Stimulated activated CD8-positive, alpha-beta memory T cell treated with anti-CD3 and anti-CD28 coated beads, Interleukin-15, amount 100 ng/mL, for 24 hours (primary cell): ENCODE data around the gene S100P.
"Not testable (repeated sequence)": the region's sequence is repeated elsewhere in the genome, so short reads cannot be mapped to it uniquely, and the experiment has no call there.

Source experiments
- DNase-seq: peaks from one replicate; pipeline ENCODE4 v3.0.0-alpha.2; 2020; ENCODE audit warnings: low read depth

S100P gene

DNA sequence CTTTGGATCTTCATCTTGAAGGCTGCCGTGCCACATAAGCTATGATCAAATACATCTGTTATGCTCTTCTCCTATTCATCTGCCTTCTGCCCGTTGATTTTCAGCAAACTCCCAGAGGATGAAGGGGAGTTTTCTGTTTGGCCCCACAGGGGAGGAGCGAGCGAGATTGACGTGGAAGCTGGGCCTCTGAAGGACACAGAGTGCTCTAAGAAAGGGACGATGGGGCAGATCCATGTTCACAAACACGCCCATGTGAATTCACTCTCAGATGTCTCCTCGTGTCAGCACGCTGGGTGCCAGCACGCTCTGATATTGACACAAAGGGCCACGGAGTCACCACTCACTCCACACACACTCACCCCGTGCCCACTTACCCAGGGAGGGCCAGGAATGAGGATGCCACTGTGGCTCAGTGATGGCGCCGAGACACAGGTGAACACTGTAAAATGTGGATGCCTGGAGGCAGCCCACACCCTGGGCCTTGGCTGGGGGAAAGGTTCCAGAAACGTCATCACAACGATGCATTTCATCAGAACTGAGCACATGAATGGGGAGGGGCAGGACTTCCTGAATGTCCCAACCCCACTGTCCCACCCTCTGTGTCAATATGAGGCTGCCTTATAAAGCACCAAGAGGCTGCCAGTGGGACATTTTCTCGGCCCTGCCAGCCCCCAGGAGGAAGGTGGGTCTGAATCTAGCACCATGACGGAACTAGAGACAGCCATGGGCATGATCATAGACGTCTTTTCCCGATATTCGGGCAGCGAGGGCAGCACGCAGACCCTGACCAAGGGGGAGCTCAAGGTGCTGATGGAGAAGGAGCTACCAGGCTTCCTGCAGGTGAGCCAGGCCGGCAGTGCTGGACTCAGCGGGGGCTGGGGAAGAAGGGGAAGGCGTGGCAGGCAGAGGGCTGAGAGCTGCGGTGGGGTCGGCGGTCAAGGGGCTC lies at the start of gene S100P:
Gene S100P, plus strand, starts transcription at position 648 of the 946 bp plus-strand sequence. Its CDS starts 55 bp downstream, at position 703.
- no peak for DNase-seq

DNA sequence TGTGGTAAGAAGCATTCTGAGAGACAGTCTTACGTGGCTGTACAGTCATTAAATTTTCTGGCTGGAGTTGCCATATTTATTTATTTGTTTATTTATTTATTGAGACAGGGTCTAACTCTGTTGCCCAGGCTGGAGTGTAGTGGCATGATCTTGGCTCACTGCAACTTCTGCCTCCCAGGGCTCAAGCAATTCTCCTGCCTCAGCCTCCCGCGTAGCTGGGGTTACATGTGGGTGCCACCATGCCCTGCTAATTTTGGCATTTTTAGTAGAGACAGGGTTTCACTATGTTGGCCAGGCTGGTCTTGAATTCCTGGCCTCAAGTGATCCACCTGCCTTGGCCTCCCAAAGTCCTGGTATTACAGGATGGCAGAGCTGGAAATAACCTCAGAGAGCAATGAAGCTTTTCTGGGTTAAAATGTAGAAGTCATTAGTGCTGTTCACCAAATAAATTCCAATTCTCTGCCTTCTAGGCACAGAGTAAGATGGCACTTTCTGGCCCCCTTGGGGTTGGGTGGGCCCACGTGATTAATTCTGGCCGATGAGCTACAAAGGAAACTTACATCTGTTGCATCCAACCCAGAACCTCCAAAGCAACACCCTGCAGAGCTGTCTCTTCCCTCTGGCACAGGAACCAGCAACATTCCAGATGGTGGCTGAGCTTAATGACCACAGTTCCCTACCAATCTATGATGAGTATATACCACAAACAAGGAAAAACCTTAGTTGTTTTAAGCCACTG lies 48.7 kb upstream of the S100P start:
- no peak for DNase-seq

DNA sequence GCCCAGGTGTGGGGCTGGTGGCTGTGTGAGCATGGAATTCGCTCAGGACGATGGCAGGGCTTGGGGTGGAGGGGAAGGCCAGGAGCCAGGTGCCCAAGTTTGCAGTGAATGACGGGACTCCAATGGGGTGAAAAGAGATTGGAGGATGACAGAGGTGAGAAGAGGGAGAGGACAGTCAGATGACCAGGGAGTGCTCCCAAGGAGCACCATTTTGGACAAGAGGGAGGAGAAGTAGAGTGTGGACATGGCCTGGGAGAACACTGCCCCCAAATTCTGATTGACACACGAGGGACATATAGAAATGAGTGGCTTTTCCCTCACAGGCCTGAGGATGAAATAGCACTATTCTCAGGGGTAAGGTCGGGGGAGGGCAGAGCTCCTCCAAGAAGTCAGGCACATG lies 46.5 kb upstream of the S100P start:
- DNase-seq, result no peak

DNA sequence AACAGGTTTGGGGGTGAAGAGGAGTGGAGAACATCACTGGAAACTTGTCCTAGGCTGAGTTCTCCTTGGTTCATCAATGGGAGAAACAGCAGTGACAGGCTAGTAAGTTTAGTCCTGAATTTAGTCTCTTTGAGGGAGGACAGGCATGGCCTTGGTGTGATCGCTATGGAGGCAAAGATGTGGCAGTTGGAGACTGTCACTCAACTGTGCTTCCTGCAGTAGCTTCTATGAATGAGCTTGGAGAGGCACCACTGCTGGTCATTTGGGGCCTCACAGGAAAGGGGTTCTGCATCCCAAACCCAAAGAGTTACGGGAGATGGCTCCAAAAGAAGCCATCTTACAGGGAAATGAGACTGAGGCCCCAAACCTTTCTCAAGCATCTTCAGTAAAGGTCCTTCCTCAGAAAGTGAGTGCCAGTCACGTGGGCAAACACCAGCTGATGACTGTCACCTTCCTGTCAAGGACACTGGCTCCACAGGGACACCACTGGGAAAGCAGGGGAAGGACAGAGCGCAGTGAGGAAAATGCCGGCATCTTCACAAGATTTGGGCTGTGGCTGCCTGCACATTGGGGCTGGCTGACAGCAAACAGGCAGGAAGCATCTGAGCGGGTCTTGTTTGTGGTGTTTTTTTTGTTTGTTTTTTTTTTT lies 46.0 kb upstream of the S100P start:
- DNase-seq, result no peak

DNA sequence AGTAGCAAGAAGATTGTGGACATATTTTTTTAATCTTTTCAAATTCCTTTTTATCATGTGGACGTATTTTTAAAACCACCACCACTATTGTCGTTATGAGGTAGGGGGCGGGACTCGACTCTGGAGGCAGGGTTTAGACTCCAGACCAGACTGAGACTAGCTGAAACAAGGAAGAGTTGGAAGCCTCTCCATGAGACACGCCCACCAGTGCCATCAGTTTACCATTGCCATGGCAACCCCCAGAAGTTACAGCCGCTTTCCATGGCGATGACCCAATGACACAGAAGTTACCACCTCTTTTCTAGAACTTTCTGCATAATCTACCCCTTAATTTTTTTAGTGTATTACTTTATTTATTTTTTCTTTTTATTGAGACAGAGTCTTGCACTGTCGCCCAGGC lies 44.5 kb upstream of the S100P start:
- no peak for DNase-seq

DNA sequence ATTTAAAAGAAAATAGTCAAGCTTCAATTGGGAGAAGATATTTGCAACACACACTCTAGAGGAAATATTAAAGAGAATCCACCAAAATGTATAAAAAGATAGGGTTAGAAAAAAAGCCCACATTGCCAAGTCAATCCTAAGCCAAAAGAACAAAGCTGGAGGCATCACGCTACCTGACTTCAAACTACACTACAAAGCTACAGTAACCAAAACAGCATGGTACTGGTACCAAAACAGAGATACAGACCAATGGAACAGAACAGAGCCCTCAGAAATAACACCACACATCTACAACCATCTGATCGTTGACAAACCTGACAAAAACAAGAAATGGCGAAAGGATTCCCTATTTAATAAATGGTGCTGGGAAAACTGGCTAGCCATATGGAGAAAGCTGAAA lies 39.5 kb upstream of the S100P start:
- not testable (repeated sequence) for DNase-seq

DNA sequence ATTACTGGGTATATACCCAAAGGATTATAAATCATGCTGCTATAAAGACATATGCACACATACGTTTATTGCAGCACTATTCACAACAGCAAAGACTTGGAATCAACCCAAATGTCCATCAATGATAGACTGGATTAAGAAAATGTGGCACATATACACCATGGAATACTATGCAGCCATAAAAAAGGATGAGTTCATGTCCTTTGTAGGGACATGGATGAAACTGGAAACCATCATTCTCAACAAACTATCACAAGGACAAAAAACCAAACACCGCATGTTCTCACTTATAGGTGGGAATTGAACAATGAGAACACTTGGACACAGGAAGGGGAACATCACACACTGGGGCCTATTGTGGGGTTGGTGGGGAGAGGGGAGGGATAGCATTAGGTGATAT lies 38.4 kb upstream of the S100P start:
- not testable (repeated sequence) for DNase-seq

DNA sequence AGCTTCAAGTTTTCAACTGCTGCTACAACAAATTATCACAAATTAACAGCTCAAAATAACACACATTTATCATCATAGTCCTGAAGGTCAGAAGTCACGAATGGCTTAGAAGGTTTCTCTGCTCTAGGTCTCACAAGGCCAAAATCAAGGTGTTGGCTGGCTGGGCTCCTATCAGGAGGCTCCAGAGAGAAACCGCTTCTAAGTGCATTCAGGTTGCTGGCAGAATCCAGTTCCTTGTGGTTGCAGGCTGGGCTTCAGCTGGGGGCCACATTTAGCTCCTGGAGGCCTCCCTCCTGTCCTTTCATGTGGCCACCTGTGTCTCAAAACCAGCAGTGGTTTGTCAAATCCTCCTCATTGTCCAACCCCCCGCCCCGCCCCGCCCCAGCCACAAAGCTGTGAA lies 37.8 kb upstream of the S100P start:
- no peak for DNase-seq

DNA sequence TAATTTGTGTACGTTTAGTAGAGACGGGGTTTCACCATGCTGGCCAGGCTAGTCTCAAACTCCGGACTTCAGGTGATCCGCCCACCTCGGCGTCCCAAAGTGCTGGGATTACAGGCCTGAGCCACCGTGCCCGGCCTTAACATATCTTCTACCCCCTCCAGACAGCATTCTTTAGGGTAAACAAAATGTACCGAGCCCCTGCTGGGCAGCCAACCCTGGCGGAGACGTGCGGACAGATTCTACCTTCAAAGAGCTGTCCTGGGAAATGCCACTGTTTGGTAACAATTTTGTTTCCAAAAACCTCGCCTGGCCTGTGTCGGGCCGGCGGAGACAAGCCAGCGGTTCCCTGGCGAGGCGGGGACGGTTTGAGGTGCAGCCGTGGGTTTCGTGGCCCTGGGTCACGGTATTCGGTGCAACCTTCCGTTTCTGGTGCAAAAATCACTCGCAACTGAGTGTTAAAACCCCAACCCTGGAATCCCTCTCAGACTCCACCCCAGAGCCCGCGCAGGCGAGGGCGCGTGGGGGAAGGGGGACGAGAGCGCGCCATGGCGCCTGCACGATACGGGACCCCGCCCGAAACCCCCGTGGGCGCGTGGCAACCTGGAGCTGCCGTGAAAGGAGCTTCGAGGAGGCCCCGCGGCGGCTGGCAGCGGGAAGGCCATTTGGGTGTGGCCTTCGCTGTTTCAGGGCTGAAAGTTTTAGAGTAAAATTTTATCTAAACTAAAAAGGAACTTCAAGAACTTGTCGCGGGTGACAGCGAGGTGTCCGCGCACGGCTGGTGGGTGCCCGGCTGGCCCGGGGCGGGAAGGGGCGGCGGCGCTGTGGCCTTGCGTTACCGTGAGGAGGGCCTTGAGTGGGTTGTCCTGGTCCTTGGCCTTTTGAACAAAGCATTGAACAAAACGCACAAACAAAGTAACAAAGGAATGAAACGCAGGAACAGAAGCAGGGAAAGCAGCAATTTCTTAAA lies 36.2 kb upstream of the S100P start:
- DNase-seq, result no peak

DNA sequence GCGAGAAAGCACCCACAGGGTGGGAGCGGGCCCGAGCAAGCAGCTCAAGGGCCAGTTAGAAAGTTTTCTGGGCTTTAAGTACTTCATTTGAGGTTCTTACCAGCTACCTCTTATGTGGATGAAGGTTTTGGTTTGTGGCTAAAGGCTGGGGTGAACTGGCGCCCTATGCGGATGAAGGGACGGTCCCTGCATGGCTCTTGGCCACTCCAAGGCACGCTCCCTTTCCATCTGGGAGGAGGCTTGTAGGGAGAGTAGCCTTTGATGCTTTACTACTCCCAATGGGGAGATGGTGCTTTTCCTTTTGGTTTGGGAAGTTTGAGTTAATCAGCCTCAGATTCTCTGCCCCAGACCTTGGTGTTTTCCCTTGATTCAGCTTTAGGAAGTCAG lies 35.5 kb upstream of the S100P start:
- no peak for DNase-seq

DNA sequence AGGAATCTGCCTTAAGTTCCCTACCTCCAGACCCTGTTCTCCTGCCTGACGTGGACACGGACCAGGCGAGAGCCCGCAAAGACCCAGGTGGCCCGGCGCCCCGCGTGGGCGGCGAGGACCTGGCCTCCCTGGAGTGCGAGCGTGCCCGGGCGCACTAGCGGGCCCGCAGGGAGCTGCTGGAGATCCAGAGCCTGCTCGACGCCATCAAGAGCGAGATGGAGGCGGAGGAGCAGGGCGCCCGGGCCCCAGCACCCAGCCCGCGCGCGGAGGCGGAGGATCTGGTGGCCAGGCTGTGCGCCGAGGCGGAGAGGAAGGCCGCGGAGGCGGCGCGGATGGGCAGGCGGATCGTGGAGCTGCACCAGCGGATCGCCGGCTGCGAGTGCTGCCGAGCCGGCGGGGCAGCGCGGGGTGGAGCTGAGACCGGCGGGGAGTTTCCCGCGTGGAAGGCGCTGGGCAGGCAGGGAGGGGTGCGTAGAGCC lies 35.0 kb upstream of the S100P start:
- no peak for DNase-seq

DNA sequence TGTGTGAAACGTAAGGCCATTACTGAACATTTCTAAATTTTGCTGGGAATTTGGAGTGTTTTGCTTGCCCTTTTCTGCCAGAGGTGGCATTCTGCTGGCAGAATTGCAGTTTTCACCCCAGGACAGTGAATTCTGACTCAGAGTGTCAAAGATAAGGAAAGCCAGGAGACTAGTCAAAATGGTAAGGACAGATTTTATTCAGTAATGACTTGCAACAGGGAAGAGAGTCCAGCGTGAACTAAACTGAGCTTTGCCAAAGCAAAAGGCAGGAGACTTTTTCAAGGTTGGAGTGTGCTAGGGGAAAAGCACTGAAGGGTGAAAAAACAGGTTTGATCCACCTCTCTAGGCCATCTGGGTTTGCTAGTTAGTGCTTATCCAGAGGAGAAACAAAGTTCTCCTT lies 33.8 kb upstream of the S100P start:
- no peak for DNase-seq

DNA sequence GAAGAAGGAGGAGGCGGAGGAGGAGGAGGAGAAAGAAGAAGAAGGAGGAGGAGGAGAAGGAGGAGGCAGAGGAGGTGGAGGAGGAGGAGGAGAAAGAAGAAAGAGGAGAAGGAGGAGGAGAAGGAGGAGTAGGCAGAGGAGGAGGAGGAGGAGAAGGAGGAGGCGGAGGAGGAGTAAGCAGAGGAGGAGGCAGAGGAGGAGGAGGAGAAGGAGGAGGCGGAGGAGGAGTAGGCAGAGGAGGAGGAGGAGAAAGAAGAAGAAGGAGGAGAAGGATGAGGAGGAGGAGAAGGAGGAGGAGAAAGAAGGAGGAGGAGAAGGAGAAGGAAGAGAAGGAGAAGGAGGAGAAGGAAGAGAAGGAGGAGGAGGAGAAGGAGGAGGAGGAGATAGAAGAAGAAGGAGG lies 33.2 kb upstream of the S100P start:
- no peak for DNase-seq

DNA sequence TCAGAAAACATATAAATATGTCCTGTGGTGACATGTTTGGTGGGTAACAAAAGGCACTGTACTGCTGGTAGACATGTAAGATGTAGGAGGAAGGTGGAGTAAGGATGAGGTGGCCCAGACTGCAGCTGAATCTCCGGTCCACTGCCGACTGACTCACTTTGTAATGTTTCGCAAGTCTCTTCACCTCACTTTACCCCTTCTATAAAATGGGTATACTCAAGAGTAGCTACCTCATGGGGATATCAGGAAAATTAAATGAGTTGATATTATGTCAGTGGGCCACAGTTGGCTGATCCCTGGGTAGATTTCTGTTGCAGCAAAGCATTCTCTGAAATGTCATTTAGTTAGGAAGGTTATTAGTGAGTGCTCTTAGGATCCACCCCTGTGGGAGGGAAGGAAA lies 31.1 kb upstream of the S100P start:
- no peak for DNase-seq

DNA sequence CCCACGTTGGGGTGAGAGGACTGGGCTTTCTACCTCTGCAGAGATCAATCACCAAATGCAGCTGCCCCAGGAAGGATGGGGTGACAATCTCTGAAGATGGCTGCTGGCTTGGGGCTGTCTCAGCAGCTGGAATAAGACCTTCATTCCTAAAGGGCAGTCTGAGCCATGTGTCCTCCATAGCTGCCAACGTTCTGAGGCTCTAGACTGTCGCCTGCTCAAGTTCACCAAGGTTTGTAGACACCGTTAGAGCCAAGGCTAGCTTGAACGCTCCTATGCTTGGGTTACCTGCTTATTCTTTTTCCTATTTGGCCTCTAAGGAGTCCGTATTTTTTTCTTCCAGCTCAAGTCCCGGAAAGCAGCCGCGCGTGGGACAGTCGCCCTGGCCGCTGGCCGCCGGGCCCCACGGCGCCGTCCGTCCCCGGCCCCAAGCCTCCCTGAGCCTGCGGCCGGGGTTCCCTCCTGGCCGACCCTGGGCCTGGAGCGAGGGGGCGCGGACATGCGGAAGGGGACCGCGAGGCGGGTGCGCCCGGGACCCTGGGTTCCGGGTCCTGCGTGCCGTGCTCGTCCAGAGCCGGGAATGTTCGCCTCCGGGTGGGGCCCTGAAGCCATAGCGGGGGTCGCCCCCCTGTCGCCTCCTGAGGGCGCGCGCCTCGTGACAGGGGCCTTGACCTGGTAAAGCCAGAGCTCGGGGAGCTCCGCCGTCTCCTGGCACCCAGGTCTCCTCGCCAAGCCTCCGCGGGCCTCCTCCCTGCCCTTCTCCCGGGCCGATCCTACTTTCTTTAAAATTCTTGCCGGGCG lies 29.9 kb upstream of the S100P start:
- DNase-seq, result no peak

DNA sequence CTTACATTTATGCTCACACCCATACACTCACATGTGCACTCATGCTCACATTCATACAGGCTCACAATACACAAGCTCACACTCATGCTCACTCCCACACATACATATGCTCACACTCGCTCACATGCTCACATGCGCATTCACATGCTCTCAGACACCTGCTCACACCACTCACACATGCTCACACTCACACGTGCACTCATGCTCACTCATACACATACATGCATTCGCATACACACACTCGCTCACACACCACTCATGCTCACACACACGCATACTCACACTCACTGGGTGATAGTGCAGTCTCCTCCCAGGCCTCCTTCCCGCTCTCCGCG lies 28.4 kb upstream of the S100P start:
- no peak for DNase-seq

DNA sequence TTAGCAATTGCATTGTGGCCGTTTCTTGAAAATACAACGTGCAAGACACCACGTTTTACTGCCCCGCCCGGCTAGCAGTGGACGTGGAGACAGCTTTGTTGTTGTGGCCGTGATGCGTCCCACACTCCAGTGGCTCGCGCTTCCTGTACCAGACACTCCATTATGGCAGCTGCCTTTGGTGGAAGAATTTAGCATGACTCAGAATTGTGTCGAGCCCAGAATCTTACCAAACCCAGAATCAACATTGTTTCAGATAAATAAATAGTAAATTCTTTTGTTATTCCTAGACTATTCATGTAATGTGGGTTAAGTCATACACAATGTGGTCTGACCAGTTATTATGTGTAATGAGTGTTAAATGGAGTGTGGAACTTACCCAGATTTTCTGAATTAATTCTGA lies 25.3 kb upstream of the S100P start:
- DNase-seq, result no peak

DNA sequence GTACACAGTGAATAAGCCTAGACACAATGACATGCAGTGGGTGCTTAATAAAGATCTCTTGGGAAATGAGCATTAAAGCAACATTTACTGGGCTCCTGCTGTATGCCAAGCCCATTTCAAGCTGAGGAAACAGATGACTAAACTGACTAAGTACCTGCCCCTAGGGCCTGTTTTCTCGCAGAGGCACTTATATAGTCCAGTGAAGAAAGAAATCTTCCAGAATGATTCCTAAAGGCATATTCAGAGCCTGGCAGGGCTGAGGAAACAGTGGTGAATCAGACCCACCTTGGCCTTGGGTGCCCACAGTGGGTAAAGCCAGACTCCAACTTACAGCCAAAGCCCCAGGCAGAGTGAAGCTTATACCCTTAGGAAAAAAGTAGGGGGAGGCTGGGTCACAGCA lies 22.0 kb upstream of the S100P start:
- no peak for DNase-seq

DNA sequence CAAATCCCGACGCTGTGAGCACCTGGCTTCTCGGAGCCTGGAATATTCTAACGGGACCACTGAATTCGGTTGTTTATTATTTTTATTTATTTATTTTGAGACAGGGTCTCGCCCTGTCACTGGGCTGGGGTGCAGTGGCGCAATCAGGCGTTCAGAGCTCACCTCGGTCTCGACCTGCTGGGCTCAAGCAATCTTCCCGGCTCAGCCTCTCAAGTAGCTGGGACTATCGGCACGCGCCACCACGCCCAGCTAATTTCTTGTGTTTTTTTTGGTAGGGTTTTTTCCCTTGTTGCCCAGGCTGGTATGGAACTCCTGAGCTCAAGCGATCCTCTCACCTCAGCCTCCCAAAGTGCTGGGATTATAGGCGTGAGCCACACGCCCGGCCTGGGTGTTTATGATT lies 21.5 kb upstream of the S100P start:
- no peak for DNase-seq

DNA sequence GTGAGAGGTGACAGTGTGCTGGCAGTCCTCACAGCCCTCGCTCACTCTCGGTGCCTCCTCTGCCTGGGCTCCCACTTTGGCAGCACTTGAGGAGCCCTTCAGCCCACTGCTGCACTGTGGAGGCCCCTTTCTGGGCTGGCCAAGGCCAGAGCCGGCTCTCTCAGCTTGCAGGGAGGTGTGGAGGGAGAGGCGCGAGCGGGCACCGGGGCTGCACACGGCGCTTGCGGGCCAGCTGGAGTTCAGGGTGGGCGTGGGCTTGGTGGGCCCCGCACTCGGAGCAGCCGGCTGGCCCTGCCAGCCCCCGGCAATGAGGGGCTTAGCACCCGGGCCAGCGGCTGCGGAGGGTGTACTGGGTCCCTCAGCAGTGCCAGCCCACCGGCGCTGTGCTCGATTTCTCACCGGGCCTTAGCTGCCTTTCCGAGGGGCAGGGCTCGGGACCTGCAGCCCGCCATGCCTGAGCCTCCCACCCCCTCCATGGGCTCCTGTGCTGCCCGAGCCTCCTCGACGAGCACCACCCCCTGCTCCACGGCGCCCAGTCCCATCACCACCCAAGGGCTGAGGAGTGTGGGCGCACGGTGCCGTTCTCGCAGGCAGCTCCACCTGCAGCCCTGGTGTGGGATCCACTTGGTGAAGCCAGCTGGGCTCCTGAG lies 21.0 kb upstream of the S100P start:
- DNase-seq, result not testable (repeated sequence)
